Measurements from ENCODE around the gene HSD17B2.

GRCh38 chr16:82135844-82136243 lies 100.8 kb downstream of the HSD17B2 start:
- TF ChIP-seq CTCF (conservative IDR thresholded peaks at IDR 0.05) (no peak), ZFX (IDR thresholded peaks at IDR 0.05) (no peak)
